SIG-M5 (cell line): Measurements from ENCODE around the gene COQ10A.

ENCODE experiments used
- DNase-seq: peaks from one replicate; lab custom pipeline; 2025; lab: John Stamatoyannopoulos, UW

COQ10A gene

DNA sequence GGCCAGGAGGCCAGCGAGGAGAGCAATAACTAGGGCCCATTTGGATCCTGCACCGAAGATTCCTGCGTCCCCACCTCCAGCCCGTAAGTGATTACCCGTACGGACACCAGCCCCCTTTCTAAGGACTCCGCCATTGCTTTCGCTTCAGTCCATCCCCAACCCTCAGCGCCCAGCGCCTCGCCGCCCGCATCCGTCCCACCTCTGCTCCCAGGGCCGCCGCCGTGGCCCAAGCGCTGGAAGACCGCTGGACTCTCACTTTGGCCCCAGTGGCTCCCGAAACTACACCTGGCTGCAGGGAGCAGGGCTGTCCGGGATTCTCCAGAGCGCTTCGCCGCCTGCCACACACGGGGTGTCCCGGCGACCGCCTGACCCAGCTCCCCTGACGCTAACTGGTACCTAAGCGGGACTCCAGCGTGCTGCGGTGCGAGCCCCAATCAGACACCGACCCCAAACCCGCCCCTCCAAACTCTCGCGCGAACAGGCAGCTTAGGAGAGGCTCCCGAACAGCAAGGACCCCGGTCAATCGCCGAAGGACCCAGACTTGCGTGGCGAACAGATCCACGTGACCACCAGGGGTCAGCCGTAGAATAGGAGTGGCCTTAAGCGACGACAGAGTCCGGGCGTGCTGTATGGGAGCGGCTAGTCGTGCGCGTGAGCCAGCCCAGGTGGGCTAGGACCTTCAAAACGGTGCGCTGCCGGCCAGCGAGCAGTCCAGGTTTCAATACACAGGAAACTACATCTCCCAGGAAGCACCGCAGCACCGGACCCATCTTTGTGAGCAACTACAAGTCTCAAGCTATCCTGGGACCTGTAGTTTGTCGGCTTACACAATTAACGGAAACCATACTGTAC is 49.1 kb downstream of the COQ10A start, which contains the start of gene CNPY2:
Gene CNPY2 (minus strand): TSS at position 367 of the 852 bp plus-strand sequence. CDS start 771 bp downstream, outside the sequence.
- peak; percentile 93 for DNase-seq

DNA sequence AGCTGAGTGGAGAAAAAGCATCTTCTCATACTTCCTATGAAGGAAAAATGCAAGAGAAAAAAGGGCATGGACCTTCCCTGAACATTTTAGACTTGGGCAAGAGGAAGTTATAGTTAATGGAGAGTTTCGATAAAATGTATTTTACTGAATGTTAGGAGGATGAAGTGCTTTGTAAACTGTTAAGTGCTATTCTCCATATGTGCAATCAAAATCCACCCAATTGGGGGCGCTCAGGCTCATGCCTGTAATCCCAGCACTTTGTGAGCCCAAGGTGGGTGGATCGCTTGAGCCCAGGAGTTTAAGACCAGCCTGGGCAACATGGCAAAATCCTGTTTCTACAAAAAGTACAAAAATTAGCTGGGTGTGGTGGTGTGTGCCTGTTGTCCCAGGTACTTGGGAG is 50.9 kb downstream of the COQ10A start:
- DNase-seq = no peak
